GM18868 (cell line): Measurements from ENCODE around the gene IQCN.

Source experiments
- ATAC-seq: cut with Tn5 transposase; IDR thresholded peaks from one replicate; pipeline ENCODE4 v1.9.1; 2021; ENCODE audit warnings: mild to moderate bottlenecking, moderate library complexity; ENCODE audit not compliant: unreplicated experiment

Gene IQCN

GRCh38 chr19:18306209-18306887 is 32.1 kb upstream of the IQCN start:
- no peak for ATAC-seq

GRCh38 chr19:18304458-18305310 is 30.4 kb upstream of the IQCN start:
- peak; percentile 72 for ATAC-seq

- ATAC-seq = no peak
Observed at GRCh38 chr19:18304208-18304457, 29.9 kb upstream of the IQCN start.

GRCh38 chr19:18301718-18302111 is 27.5 kb upstream of the IQCN start:
- no peak for ATAC-seq

- ATAC-seq = no peak
Observed at GRCh38 chr19:18300930-18301717, 26.9 kb upstream of the IQCN start.

GRCh38 chr19:18299654-18300053 is 25.4 kb upstream of the IQCN start:
- ATAC-seq = no peak

- no peak for ATAC-seq
Observed at GRCh38 chr19:18298601-18299000, 24.3 kb upstream of the IQCN start.

- ATAC-seq = no peak
Observed at GRCh38 chr19:18297308-18297707, 23.1 kb upstream of the IQCN start.

- ATAC-seq = no peak
Observed at GRCh38 chr19:18295034-18295451, 20.8 kb upstream of the IQCN start.

GRCh38 chr19:18294467-18294864 is 20.2 kb upstream of the IQCN start:
- no peak for ATAC-seq

- ATAC-seq = no peak
Observed at GRCh38 chr19:18293642-18294466, 19.6 kb upstream of the IQCN start.

GRCh38 chr19:18292810-18293641 is 18.8 kb upstream of the IQCN start:
- ATAC-seq = no peak

GRCh38 chr19:18292462-18292809 is 18.2 kb upstream of the IQCN start:
- no peak for ATAC-seq

- ATAC-seq = peak; percentile 43
Observed at GRCh38 chr19:18291590-18292461, 17.6 kb upstream of the IQCN start.

GRCh38 chr19:18291019-18291524 is 16.8 kb upstream of the IQCN start:
- ATAC-seq = peak; percentile 3

- peak; percentile 50 for ATAC-seq
Observed at GRCh38 chr19:18290302-18291018, 16.2 kb upstream of the IQCN start.

- no peak for ATAC-seq
Observed at GRCh38 chr19:18289471-18290301, 15.4 kb upstream of the IQCN start.
